Mammary epithelial cell (primary cell): Measurements from ENCODE around the gene PDIA6.

Source experiments
- CTCF ChIP-seq, 2 donors: IDR thresholded peaks in 1 of 2; conservative IDR thresholded peaks in 1 of 2; 2 replicates each; pipeline ENCODE4 v1.5.1; 2011 to 2012; ENCODE audit warnings: inconsistent platforms in 2 of 2, low read length in 2 of 2, mild to moderate bottlenecking in 2 of 2, control low read depth in 1 of 2, low read depth in 1 of 2; ENCODE audit not compliant: insufficient read depth in 1 of 2; ENCODE audit errors: extremely low read depth in 1 of 2
- EZH2 ChIP-seq: IDR thresholded peaks from 2 replicates; pipeline ENCODE4 v1.6.1; 2012; ENCODE audit warnings: low read length, inconsistent platforms, borderline replicate concordance

GRCh38 chr2:10777842-10778723, 34.5 kb downstream of the PDIA6 start:
- TF ChIP-seq EZH2: no peak
- TF ChIP-seq CTCF (conservative IDR thresholded peaks at IDR 0.05 in 1 of 2, IDR thresholded peaks at IDR 0.05 in 1 of 2; ENCODE audit: extremely low read depth in 1 of 2, insufficient read depth in 1 of 2, low read depth in 1 of 2, low read length in 2 of 2): no peak
